OCI-LY1 (cell line): Measurements from ENCODE around the gene NPFFR1.

Source experiments
- CTCF ChIP-seq: fragments of 200-600 bp; sonication (generic), shearing (Covaris generic); IDR thresholded peaks from 2 replicates; pipeline ENCODE4 v1.5.1; 2017; ENCODE audit warnings: mild to moderate bottlenecking, antibody characterized with exemption, low read length, moderate library complexity, mixed read lengths
- EZH2 ChIP-seq: fragments of 200-600 bp; sonication (generic), shearing (Covaris generic); IDR thresholded peaks from 2 replicates; pipeline ENCODE4 v1.8.0; 2017; ENCODE audit warnings: borderline replicate concordance, mixed run types, mild to moderate bottlenecking, antibody characterized with exemption, low read length, moderate library complexity, mixed read lengths

GRCh38 chr10:70333268-70333667 lies 49.5 kb upstream of the NPFFR1 start:
- no peak for TF ChIP-seq CTCF
- no peak for TF ChIP-seq EZH2
